ENCODE measurements around the gene TCF21.

Gene TCF21

GRCh38 chr6:133889557-133890403, 867 bp downstream of the TCF21 start:
- DNase-seq (ENCODE audit: low read depth in 2 of 2, low spot score in 1 of 2) = no peak

GRCh38 chr6:133890711-133891148, 1.8 kb downstream of the TCF21 start:
- no peak for DNase-seq (ENCODE audit: low read depth in 2 of 2, low spot score in 1 of 2)

GRCh38 chr6:133891149-133891926, 2.4 kb downstream of the TCF21 start:
- no peak for DNase-seq (ENCODE audit: low read depth in 2 of 2, low spot score in 1 of 2)

GRCh38 chr6:133891927-133892812, 3.3 kb downstream of the TCF21 start:
- no peak for DNase-seq (ENCODE audit: low read depth in 2 of 2, low spot score in 1 of 2)

- no peak for DNase-seq (ENCODE audit: low read depth in 2 of 2, low spot score in 1 of 2)
Measured at GRCh38 chr6:133892813-133893691, 4.1 kb downstream of the TCF21 start.

GRCh38 chr6:133893946-133894345, 5.0 kb downstream of the TCF21 start:
- DNase-seq (ENCODE audit: low read depth in 2 of 2, low spot score in 1 of 2) = no peak

- no peak for DNase-seq (ENCODE audit: low read depth in 2 of 2, low spot score in 1 of 2)
Measured at GRCh38 chr6:133894369-133894768, 5.5 kb downstream of the TCF21 start.

- no peak for DNase-seq (ENCODE audit: low read depth in 2 of 2, low spot score in 1 of 2)
Measured at GRCh38 chr6:133894795-133895358, 6.0 kb downstream of the TCF21 start.

GRCh38 chr6:133895573-133896343, 6.8 kb downstream of the TCF21 start:
- no peak for DNase-seq (ENCODE audit: low read depth in 2 of 2, low spot score in 1 of 2)

- DNase-seq (ENCODE audit: low read depth in 2 of 2, low spot score in 1 of 2) = no peak
Measured at GRCh38 chr6:133896344-133896721, 7.4 kb downstream of the TCF21 start.

- DNase-seq (ENCODE audit: low read depth in 2 of 2, low spot score in 1 of 2) = no peak
Measured at GRCh38 chr6:133898263-133898662, 9.3 kb downstream of the TCF21 start.

- no peak for DNase-seq (ENCODE audit: low read depth in 2 of 2, low spot score in 1 of 2)
Measured at GRCh38 chr6:133899556-133899955, 10.6 kb downstream of the TCF21 start.

- no peak for DNase-seq (ENCODE audit: low read depth in 2 of 2, low spot score in 1 of 2)
Measured at GRCh38 chr6:133903855-133904254, 14.9 kb downstream of the TCF21 start.

GRCh38 chr6:133906050-133906449, 17.1 kb downstream of the TCF21 start:
- no peak for DNase-seq (ENCODE audit: low read depth in 2 of 2, low spot score in 1 of 2)

- peak; percentile 41 to 54 for DNase-seq (ENCODE audit: low read depth in 2 of 2, low spot score in 1 of 2)
Measured at GRCh38 chr6:133916650-133917151, 27.8 kb downstream of the TCF21 start.

GRCh38 chr6:133917781-133918180, 28.9 kb downstream of the TCF21 start:
- no peak for DNase-seq (ENCODE audit: low read depth in 2 of 2, low spot score in 1 of 2)

GRCh38 chr6:133918208-133918930, 29.5 kb downstream of the TCF21 start:
- no peak for DNase-seq (ENCODE audit: low read depth in 2 of 2, low spot score in 1 of 2)

- DNase-seq (ENCODE audit: low read depth in 2 of 2, low spot score in 1 of 2) = no peak
Measured at GRCh38 chr6:133919362-133919761, 30.4 kb downstream of the TCF21 start.

Measured in stimulated activated CD8-positive, alpha-beta memory T cell treated with anti-CD3 and anti-CD28 coated beads, Interleukin-4, amount 100 ng/mL, for 1 hour (primary cell).